HG02938 (cell line): ENCODE measurements around the gene PAX3.
"Not testable (repeated sequence)": the region's sequence is repeated elsewhere in the genome, so short reads cannot be mapped to it uniquely, and the experiment has no call there.

Source experiments
- ATAC-seq: cut with Tn5 transposase; IDR thresholded peaks from one replicate; pipeline ENCODE4 v1.9.1; 2021; ENCODE audit warnings: mild to moderate bottlenecking, moderate library complexity; ENCODE audit not compliant: unreplicated experiment

Gene PAX3

GRCh38 chr2:222218786-222219185 lies 80.0 kb downstream of the PAX3 start:
- ATAC-seq = no peak

- no peak for ATAC-seq
Measured at GRCh38 chr2:222217712-222218111, 81.1 kb downstream of the PAX3 start.

- no peak for ATAC-seq
Measured at GRCh38 chr2:222214885-222215284, 83.9 kb downstream of the PAX3 start.

- ATAC-seq = no peak
Measured at GRCh38 chr2:222213049-222213448, 85.7 kb downstream of the PAX3 start.

GRCh38 chr2:222212571-222212970 lies 86.2 kb downstream of the PAX3 start:
- no peak for ATAC-seq

- ATAC-seq = no peak
Measured at GRCh38 chr2:222208010-222208690, 90.6 kb downstream of the PAX3 start.

GRCh38 chr2:222205136-222205535 lies 93.7 kb downstream of the PAX3 start:
- no peak for ATAC-seq

- no peak for ATAC-seq
Measured at GRCh38 chr2:222203041-222203440, 95.8 kb downstream of the PAX3 start.

GRCh38 chr2:222196159-222196558 lies 102.6 kb downstream of the PAX3 start:
- no peak for ATAC-seq

- no peak for ATAC-seq
Measured at GRCh38 chr2:222194669-222195068, 104.1 kb downstream of the PAX3 start.

- no peak for ATAC-seq
Measured at GRCh38 chr2:222193328-222193983, 105.3 kb downstream of the PAX3 start.

GRCh38 chr2:222180619-222181018 lies 118.2 kb downstream of the PAX3 start:
- ATAC-seq = no peak

GRCh38 chr2:222179592-222179991 lies 119.2 kb downstream of the PAX3 start:
- no peak for ATAC-seq

- ATAC-seq = no peak
Measured at GRCh38 chr2:222178450-222178849, 120.3 kb downstream of the PAX3 start.

GRCh38 chr2:222176890-222177289 lies 121.9 kb downstream of the PAX3 start:
- no peak for ATAC-seq

- ATAC-seq = no peak
Measured at GRCh38 chr2:222174450-222174849, 124.3 kb downstream of the PAX3 start.

- no peak for ATAC-seq
Measured at GRCh38 chr2:222169346-222169745, 129.5 kb downstream of the PAX3 start.

- no peak for ATAC-seq
Measured at GRCh38 chr2:222167762-222168161, 131.0 kb downstream of the PAX3 start.

GRCh38 chr2:222160944-222161343 lies 137.9 kb downstream of the PAX3 start:
- ATAC-seq = no peak

- ATAC-seq = no peak
Measured at GRCh38 chr2:222160125-222160524, 138.7 kb downstream of the PAX3 start.

- no peak for ATAC-seq
Measured at GRCh38 chr2:222159221-222159620, 139.6 kb downstream of the PAX3 start.

GRCh38 chr2:222155003-222155664 lies 143.7 kb downstream of the PAX3 start:
- not testable (repeated sequence) for ATAC-seq
